K562 (cell line): ENCODE data around the gene FAM107B. TPM values are rescaled to one million over a fixed set of nuclear protein-coding genes. Genes with fewer than 3 reads are reported as not detected.

ENCODE experiments used
- ATAC-seq: fragments of 200-7000 bp; cut with Tn5 transposase; 3 replicates; pipeline ENCODE4 v1.9.1; 2020; ENCODE audit warnings: moderate library complexity
- BruUV-seq: library from RNA; stranded (reverse); fragments of 400-500 nt; replicated peaks from 2 replicates; lab custom pipeline; 2021; lab: Mats Ljungman, UMichigan
- CTCF ChIA-PET: fragments of 300-600 bp; formaldehyde crosslinking; extraction: SDS; loops from one replicate; lab custom pipeline; 2021; ENCODE audit warnings: low intra/inter-chr PET ratio; lab: Yijun Ruan, JAX
- POLR2A ChIA-PET: fragments of 300-600, 350-650 bp; sonication (Branson Sonifier 250); formaldehyde crosslinking; extraction: SDS; loops from one replicate; lab custom pipeline; 2021; ENCODE audit warnings: antibody characterized with exemption, inconsistent platforms; lab: Yijun Ruan, JAX
- DNase-seq, 4 experiments: peaks; one replicate each; pipeline versions ENCODE4 v3.0.0 to v3.0.0-alpha.2; 2011 to 2018; ENCODE audit warnings: low spot score in 3 of 4, mixed read lengths in 3 of 4; ENCODE audit errors: extremely low read depth in 1 of 4
- FAIRE-seq: peaks from 2 replicates; lab custom pipeline; 2011; peaks lifted over from hg19 to GRCh38; lab: Jason Lieb, UNC
- H2AFZ ChIP-seq: 2 replicates; pipeline ENCODE4 v1.6.0; 2011; ENCODE audit warnings: low read depth, low read length, control low read depth, inconsistent platforms
- H3K27ac ChIP-seq: fragments of 200-600 bp; 3 replicates; pipeline ENCODE4 v1.8.0; 2011; ENCODE audit warnings: low read depth, mild to moderate bottlenecking, control low read depth, inconsistent platforms, low read length, moderate library complexity, mixed read lengths; ENCODE audit errors: extremely low read depth
- H3K27me3 ChIP-seq, 2 experiments: fragments of 300-600 bp in 1 of 2; 2 replicates in 1 of 2; 3 replicates in 1 of 2; pipeline versions ENCODE4 v1.6.0 to v1.8.0; 2011; ENCODE audit warnings: inconsistent platforms in 2 of 2, low read length in 2 of 2, mild to moderate bottlenecking in 1 of 2, mixed read lengths in 1 of 2, moderate library complexity in 1 of 2; ENCODE audit not compliant: control insufficient read depth in 2 of 2, insufficient read depth in 2 of 2
- H3K36me3 ChIP-seq: fragments of 300-600 bp; 3 replicates; pipeline ENCODE4 v1.8.0; 2011; ENCODE audit warnings: mild to moderate bottlenecking, low read length, inconsistent platforms; ENCODE audit not compliant: control insufficient read depth, insufficient read depth
- H3K4me1 ChIP-seq, 2 experiments: fragments of 200-600 bp in 1 of 2; replicated peaks in 1 of 2; 2 replicates in 1 of 2; 3 replicates in 1 of 2; pipeline versions ENCODE4 v1.5.1 to v1.8.0; 2011; ENCODE audit warnings: inconsistent platforms in 2 of 2, low read length in 2 of 2, mild to moderate bottlenecking in 1 of 2, mixed read lengths in 1 of 2, moderate library complexity in 1 of 2; ENCODE audit not compliant: control insufficient read depth in 2 of 2, insufficient read depth in 2 of 2
- H3K4me2 ChIP-seq: 2 replicates; pipeline ENCODE4 v1.6.1; 2011; ENCODE audit warnings: low read length, control low read depth, inconsistent platforms, mixed read lengths; ENCODE audit not compliant: insufficient read depth
- H3K4me3 ChIP-seq: fragments of 200-600 bp; sonication (generic), shearing (Covaris generic); 2 replicates; pipeline ENCODE4 v1.5.1; 2016; ENCODE audit warnings: control low read depth, inconsistent platforms
- H3K79me2 ChIP-seq: fragments of 200-600 bp; 3 replicates; pipeline ENCODE4 v1.8.0; 2011; ENCODE audit warnings: low read length, inconsistent platforms; ENCODE audit not compliant: control insufficient read depth, insufficient read depth
- H3K9ac ChIP-seq, 2 experiments: 2 replicates each; pipeline versions ENCODE4 v1.6.0 to v1.6.1; 2011; ENCODE audit warnings: low read depth in 2 of 2, low read length in 2 of 2, control low read depth in 1 of 2, inconsistent platforms in 1 of 2, mild to moderate bottlenecking in 1 of 2, mixed read lengths in 1 of 2; ENCODE audit not compliant: insufficient read depth in 1 of 2
- H3K9me1 ChIP-seq: one replicate; pipeline ENCODE4 v1.6.0; 2011; ENCODE audit warnings: inconsistent platforms, mild to moderate bottlenecking, low read length, moderate library complexity; ENCODE audit not compliant: control insufficient read depth, insufficient read depth
- H3K9me3 ChIP-seq: replicated peaks from 2 replicates; pipeline ENCODE4 v1.5.1; 2011; ENCODE audit warnings: low read depth, low read length, inconsistent platforms; ENCODE audit not compliant: control insufficient read depth, insufficient read depth
- H4K20me1 ChIP-seq: replicated peaks from 2 replicates; pipeline ENCODE4 v1.6.1; 2011; ENCODE audit warnings: low read length, inconsistent platforms, mixed read lengths; ENCODE audit not compliant: control insufficient read depth, insufficient read depth
- CBX3 ChIP-seq, 2 experiments: IDR thresholded peaks; 1 replicate in 1 of 2; 2 replicates in 1 of 2; pipeline ENCODE4 v1.6.1; 2012; ENCODE audit warnings: inconsistent platforms in 2 of 2, low read length in 2 of 2, borderline replicate concordance in 1 of 2, control low read depth in 1 of 2
- ETV6 ChIP-seq, 3 experiments: fragments of 150-350 bp in 1 of 3; sonication (generic) in 1 of 3; formaldehyde crosslinking in 1 of 3; IDR thresholded peaks; 2 replicates each; pipeline versions ENCODE4 v1.6.1 to v1.8.0; 2014 to 2022; ENCODE audit warnings: borderline replicate concordance in 2 of 3, low read depth in 2 of 3, antibody characterized with exemption in 1 of 3, low read length in 1 of 3, mild to moderate bottlenecking in 1 of 3, missing genetic modification reagents in 1 of 3
- FOXP1 ChIP-seq: sonication (generic); formaldehyde crosslinking; IDR thresholded peaks from 2 replicates; pipeline ENCODE4 v1.8.0; 2022; ENCODE audit warnings: mild to moderate bottlenecking, missing genetic modification reagents
- OTX1 ChIP-seq: fragments of 450-650 bp; formaldehyde crosslinking; IDR thresholded peaks from 2 replicates; pipeline ENCODE4 v1.4.0; 2022; ENCODE audit warnings: mild to moderate bottlenecking
- SIN3B ChIP-seq: fragments of 450-650 bp; IDR thresholded peaks from 2 replicates; pipeline ENCODE4 v1.6.1; 2017; ENCODE audit warnings: low read depth, mild to moderate bottlenecking, moderate library complexity
- SPI1 ChIP-seq: IDR thresholded peaks from 2 replicates; pipeline ENCODE4 v1.6.1; 2011; ENCODE audit warnings: low read depth, low read length, control low read depth, borderline replicate concordance
- TCF3 ChIP-seq: sonication (generic); formaldehyde crosslinking; IDR thresholded peaks from 2 replicates; pipeline ENCODE4 v1.4.0; 2020; ENCODE audit warnings: mild to moderate bottlenecking, missing genetic modification reagents
- TOE1 ChIP-seq, 2 experiments: fragments of 450-650 bp in 1 of 2; sonication (generic) in 1 of 2; formaldehyde crosslinking in 1 of 2; IDR thresholded peaks; 2 replicates each; pipeline versions ENCODE4 v1.7.1 to v1.8.0; 2016 to 2022; ENCODE audit warnings: borderline replicate concordance in 2 of 2, mild to moderate bottlenecking in 2 of 2, antibody characterized with exemption in 1 of 2, inconsistent platforms in 1 of 2, low read depth in 1 of 2, missing genetic modification reagents in 1 of 2, moderate library complexity in 1 of 2
- ZBTB2 ChIP-seq: fragments of 450-650 bp; IDR thresholded peaks from 2 replicates; pipeline ENCODE4 v1.6.1; 2016; ENCODE audit warnings: antibody characterized with exemption
- ZNF644 ChIP-seq: fragments of 200-800 bp; sonication (Bioruptor generic); IDR thresholded peaks from 2 replicates; pipeline ENCODE4 v1.6.1; 2016; ENCODE audit warnings: low read depth, missing genetic modification characterization, missing compliant biosample characterization
- ZNF707 ChIP-seq: fragments of 250-450 bp; sonication (Bioruptor Pico); conservative IDR thresholded peaks from 2 replicates; pipeline ENCODE4 v1.8.0; 2022; ENCODE audit warnings: inconsistent platforms, mild to moderate bottlenecking, moderate library complexity
- WGBS: fragments of 100-300 bp; shearing (Covaris generic); methylation state at CpG from one replicate; pipeline ENCODE4 v1.1.6; 2016; ENCODE audit warnings: low coverage, mixed read lengths; ENCODE audit not compliant: insufficient coverage; ENCODE audit errors: missing lambda C conversion rate; 5-methylcytosine and 5-hydroxymethylcytosine counted together
- in situ Hi-C: fragments of 300-500 bp; cut with MboI; formaldehyde crosslinking; loops from 4 replicates; pipeline ENCODE4 v1.15.0; 2018; ENCODE audit warnings: inconsistent platforms, mixed read lengths
- intact Hi-C: fragments of 100-400 bp; cut with micrococcal nuclease; formaldehyde crosslinking; loops from 2 replicates; pipeline ENCODE4 v1.14.2; 2022
- polyA plus RNA-seq, 8 experiments: library from polyadenylated mRNA; depleted of rRNA in 4 of 8; stranded (reverse) in 5 of 8; unstranded in 3 of 8; fragments of >200 nt; fragmentation: Nextera tagmentation in 2 of 8; fragmentation: Illumina TruSeq in 1 of 8; extraction: Ambion mirVana in 2 of 8; extraction: Trizol in 1 of 8; gene quantifications; 2 replicates each; pipeline versions ENCODE4 v1.2.1 to v1.2.3, GENCODE V29; 2011 to 2014; ENCODE audit warnings: inconsistent platforms in 1 of 8, missing spikeins in 1 of 8
- total RNA-seq, 7 experiments: library from RNA; depleted of rRNA in 6 of 7; stranded (reverse); fragments of >200 nt in 6 of 7; fragmentation: Illumina TruSeq in 2 of 7; extraction: Trizol in 2 of 7; gene quantifications; 2 replicates each; pipeline versions ENCODE4 v1.2.1 to v1.2.3, GENCODE V29; 2011 to 2021; ENCODE audit warnings: low replicate concordance in 1 of 7
- TF ChIP-seq, protein P1 (sequence below), 2 experiments: fragments of 200-800 bp in 1 of 2; sonication (Bioruptor generic) in 1 of 2; sonication (generic) in 1 of 2; formaldehyde crosslinking in 1 of 2; IDR thresholded peaks in 1 of 2; conservative IDR thresholded peaks in 1 of 2; 2 replicates each; pipeline versions ENCODE4 v1.5.0 to v1.6.1; 2016 to 2020; ENCODE audit warnings: missing compliant biosample characterization in 1 of 2, missing genetic modification characterization in 1 of 2, missing genetic modification reagents in 1 of 2

Gene FAM107B
- total and polyA plus RNA-seq, 9 of the 15 experiments (the other 6 are each of a cell fraction or from before 2014, with no cell fraction given) = 0.40 to 2.8 (median 1.4) TPM

DNA sequence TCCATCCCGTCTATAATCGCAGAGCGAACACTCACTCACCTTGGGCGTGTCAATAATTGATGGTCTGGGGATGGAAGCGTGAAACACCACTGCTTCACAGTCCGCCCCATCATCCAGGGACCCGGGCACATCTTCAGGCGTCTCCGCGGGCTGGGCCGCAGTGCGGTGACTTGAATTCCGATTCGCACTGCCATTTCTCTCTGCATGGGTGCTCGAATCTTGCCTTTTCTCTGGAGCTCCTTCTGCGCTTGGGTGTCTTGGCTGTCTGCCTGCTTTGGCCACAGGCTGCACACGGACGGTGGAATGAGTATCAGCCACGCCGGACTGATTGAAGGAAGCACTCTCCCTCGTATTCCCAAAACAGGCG lies 500 bp downstream of the FAM107B start:
- Histone ChIP-seq H3K4me3 (no peak overlapping the region), H3K9me3 (no peaks in the 10 kb centered on the region), H3K36me3 (no peaks in the 10 kb centered on the region), H3K79me2 (no peaks in the 10 kb centered on the region), H3K9ac (no peak overlapping the region), H3K9me1 (no peaks in the 10 kb centered on the region), H4K20me1 (no peaks in the 10 kb centered on the region; the same call in 1 of the 2 replicates), H3K27ac (no peak overlapping the region), H3K27me3 (peaks cover 28 to 37% of the 10 kb centered on the region in 2 experiments), H2AFZ (no peak overlapping the region), H3K4me2 (no peak overlapping the region), H3K4me1 (no peaks in the 10 kb centered on the region)
- TF ChIP-seq SPI1 (no peak), FOXP1 (CRISPR knock-in tag) (no peak), CBX3 (IDR thresholded peaks at IDR 0.05; ENCODE audit: borderline replicate concordance in 1 of 2, low read length in 2 of 2) (no peak), OTX1 (CRISPR knock-in tag) (no peak), ETV6 (IDR thresholded peaks at IDR 0.05; ENCODE audit: borderline replicate concordance in 1 of 2, low read depth in 2 of 2, low read length in 1 of 2) (no peak), ETV6 (CRISPR knock-in tag; IDR thresholded peaks at IDR 0.05; ENCODE audit: borderline replicate concordance) (no peak), ZNF644 (tag) (no peak), ZNF707 (CRISPR knock-in tag) (no peak), ZBTB2 (no peak), TCF3 (CRISPR knock-in tag) (no peak), TOE1 (IDR thresholded peaks at IDR 0.05; ENCODE audit: borderline replicate concordance) (no peak), TOE1 (CRISPR knock-in tag; IDR thresholded peaks at IDR 0.05; ENCODE audit: borderline replicate concordance, low read depth) (no peak), SIN3B (no peak)
- TF ChIP-seq, protein P1, sequence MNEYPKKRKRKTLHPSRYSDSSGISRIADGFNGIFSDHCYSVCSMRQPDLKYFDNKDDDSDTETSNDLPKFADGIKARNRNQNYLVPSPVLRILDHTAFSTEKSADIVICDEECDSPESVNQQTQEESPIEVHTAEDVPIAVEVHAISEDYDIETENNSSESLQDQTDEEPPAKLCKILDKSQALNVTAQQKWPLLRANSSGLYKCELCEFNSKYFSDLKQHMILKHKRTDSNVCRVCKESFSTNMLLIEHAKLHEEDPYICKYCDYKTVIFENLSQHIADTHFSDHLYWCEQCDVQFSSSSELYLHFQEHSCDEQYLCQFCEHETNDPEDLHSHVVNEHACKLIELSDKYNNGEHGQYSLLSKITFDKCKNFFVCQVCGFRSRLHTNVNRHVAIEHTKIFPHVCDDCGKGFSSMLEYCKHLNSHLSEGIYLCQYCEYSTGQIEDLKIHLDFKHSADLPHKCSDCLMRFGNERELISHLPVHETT (CRISPR knock-in tag; conservative IDR thresholded peaks at IDR 0.05 in 1 of 2, IDR thresholded peaks at IDR 0.05 in 1 of 2) = no peak
- in situ Hi-C loops (no loop called here), intact Hi-C loops (no loop called here)
- under 1% methylated on average over 22 of the region's 22 CpGs for WGBS
- BruUV-seq = no TSS peak
- ATAC-seq (no peak), DNase-seq (no peak), FAIRE-seq (no peak)
- ChIA-PET CTCF (no interaction called here), POLR2A (no interaction called here)
